GM10847 (cell line): ENCODE data around the gene SKP1.

ENCODE experiments used
- POLR2A ChIP-seq: IDR thresholded peaks from 2 replicates; pipeline ENCODE4 v1.6.1; 2011; ENCODE audit not compliant: insufficient read length; ENCODE audit errors: extremely low read depth

The SKP1 gene

GRCh38 chr5:134184155-134185135 lies 7.7 kb upstream of the SKP1 start:
- TF ChIP-seq POLR2A: no peak

- TF ChIP-seq POLR2A: no peak
Measured at GRCh38 chr5:134183481-134183880, 6.7 kb upstream of the SKP1 start.

- TF ChIP-seq POLR2A: no peak
Measured at GRCh38 chr5:134178096-134178419, 1.3 kb upstream of the SKP1 start.

GRCh38 chr5:134177369-134178095 lies 782 bp upstream of the SKP1 start:
- TF ChIP-seq POLR2A: no peak

GRCh38 chr5:134175921-134176510 lies 734 bp downstream of the SKP1 start:
- TF ChIP-seq POLR2A: no peak

GRCh38 chr5:134174841-134175839 lies 1.6 kb downstream of the SKP1 start:
- no peak for TF ChIP-seq POLR2A

- TF ChIP-seq POLR2A: no peak
Measured at GRCh38 chr5:134171972-134172371, 4.8 kb downstream of the SKP1 start.

GRCh38 chr5:134162592-134162991 lies 14.2 kb downstream of the SKP1 start:
- TF ChIP-seq POLR2A: no peak

GRCh38 chr5:134161513-134162395 lies 15.0 kb downstream of the SKP1 start:
- TF ChIP-seq POLR2A: no peak

GRCh38 chr5:134153657-134154056 lies 23.1 kb downstream of the SKP1 start:
- TF ChIP-seq POLR2A: no peak

- no peak for TF ChIP-seq POLR2A
Measured at GRCh38 chr5:134153241-134153640, 23.5 kb downstream of the SKP1 start.

- no peak for TF ChIP-seq POLR2A
Measured at GRCh38 chr5:134151723-134152122, 25.0 kb downstream of the SKP1 start.

- TF ChIP-seq POLR2A: no peak
Measured at GRCh38 chr5:134149571-134150303, 27.0 kb downstream of the SKP1 start.

- no peak for TF ChIP-seq POLR2A
Measured at GRCh38 chr5:134148986-134149539, 27.7 kb downstream of the SKP1 start.
